Activated CD4-positive, alpha-beta T cell treated with anti-CD3 and anti-CD28 coated beads, Interleukin-2, Interleukin-4, amounts not matched to agents 100 ng/mL and 50 ng/mL, durations not matched to agents 16 hours and 8 hours (primary cell): ENCODE measurements around the gene DUSP8.
A peak's percentile ranks its signal among the peaks of the same experiment; 100 is the strongest.

Experiments
- DNase-seq: peaks from one replicate; pipeline ENCODE4 v3.0.0-alpha.2; 2020; ENCODE audit warnings: low spot score

Gene DUSP8

DNA sequence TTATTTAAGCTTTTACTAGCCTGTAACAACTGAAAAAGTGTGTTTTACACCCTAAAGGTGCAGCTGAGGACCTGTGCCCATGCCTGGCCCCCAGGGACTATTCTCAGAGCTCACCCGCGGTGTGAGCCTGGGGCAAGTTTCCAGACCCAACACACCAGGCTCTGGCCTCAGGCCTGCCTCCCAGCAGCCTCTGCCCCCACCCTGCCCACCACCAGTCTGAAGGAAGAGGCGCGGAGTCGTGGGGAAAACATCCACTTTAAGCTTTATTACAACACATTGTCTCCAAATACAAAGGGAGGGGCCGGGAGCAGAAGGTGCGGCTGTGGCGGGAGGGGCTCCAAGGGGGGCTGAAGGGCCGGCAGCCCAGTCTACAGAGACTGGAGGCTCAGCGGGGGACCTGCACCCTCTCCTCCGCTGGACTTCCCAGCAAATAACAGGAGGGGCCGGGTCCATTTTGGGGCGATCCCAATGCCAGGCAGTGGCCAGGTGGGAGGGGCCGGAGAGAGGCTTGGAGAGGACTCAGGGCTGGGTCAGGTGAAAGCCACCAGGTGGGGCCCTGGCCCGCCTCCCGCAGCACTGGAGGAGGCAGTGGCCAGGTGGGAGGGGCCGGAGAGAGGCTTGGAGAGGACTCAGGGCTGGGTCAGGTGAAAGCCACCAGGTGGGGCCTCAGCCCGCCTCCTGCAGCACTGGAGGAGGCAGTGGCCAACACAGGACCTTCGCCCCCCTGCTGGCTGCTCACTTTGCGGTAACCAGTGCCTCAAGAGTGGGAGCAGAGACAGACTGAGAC is 18.1 kb downstream of the DUSP8 start:
- DNase-seq: no peak

- no peak for DNase-seq
These were observed 22.4 kb downstream of the DUSP8 start for GRCh38 chr11:1549338-1550330.

- DNase-seq: no peak
These were observed 23.6 kb downstream of the DUSP8 start for GRCh38 chr11:1548221-1549070.

DNA sequence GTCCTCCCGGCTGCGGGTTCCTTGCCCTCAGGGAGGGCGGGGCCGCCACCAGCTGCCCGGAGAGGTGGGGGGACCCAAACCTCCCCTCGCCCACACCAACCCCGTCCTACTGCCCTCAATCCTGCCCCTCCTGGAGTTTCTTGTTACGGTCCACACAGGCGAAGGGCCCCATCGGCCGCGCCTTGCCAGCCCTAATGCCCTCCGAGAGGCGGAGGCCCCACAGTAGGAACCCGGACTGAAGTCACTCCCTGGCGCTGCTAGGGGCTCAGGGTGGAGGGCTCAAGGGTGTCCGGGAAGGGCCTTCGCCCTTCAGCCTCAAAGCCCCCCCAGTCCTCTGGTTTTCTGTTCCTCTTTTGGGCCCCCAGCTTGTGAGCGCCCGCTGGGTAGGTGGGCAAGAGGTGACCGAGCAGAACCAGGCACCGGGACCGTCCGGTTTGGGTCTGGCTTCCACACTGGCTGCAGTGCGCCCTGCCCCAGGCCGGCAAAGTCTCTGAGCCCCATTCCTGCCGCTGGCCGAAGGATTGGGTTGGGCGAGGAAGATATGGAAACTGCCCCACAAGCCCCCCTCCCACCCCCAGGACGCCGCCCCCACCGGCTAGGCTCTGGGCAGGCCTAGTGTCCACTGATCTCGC is 24.5 kb downstream of the DUSP8 start:
- DNase-seq: no peak

- DNase-seq: peak; percentile 9
These were observed 25.3 kb downstream of the DUSP8 start for GRCh38 chr11:1546536-1547466.

DNA sequence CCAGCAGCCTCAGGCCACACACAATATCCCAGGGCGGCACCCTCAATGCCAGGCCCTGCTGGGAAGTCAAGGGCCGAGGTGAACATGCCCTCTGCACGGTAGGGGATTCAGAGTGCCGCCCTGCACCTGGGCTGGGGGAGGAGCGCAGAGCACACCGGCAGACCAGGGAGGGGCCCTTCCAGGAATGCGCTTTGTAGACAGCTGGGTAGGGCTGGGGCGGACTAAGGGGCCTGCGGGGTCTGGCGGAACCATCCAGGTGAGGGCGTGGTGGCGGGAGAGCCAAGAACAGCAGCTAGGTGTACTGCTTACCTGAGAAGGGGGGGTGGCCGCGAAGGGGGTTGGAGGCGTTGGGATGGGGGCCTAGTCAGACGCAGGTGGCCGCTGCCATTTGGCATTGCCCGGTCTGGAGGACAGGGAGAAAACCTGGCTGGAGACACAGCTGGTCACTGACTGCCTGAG is 26.0 kb downstream of the DUSP8 start:
- DNase-seq: no peak

DNA sequence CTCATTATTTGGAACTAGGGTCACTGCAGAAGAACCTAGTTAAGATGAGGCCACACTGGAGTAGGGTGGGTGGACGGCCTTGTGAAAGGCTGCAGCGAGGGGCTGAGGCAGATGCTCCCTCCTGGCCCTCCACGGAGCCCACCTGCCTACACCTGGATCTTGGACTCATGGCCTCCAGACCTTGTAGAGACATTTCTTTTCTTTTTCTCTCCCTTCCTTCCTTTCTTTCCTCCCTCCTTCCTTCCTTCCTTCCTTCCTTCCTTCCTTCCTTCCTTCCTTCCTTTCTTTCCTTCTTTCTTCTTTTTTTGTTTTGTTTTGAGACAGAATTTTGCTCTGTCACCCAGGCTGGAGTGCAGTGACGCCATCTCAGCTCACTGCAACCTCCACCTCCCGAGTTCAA is 26.6 kb downstream of the DUSP8 start:
- no peak for DNase-seq

DNA sequence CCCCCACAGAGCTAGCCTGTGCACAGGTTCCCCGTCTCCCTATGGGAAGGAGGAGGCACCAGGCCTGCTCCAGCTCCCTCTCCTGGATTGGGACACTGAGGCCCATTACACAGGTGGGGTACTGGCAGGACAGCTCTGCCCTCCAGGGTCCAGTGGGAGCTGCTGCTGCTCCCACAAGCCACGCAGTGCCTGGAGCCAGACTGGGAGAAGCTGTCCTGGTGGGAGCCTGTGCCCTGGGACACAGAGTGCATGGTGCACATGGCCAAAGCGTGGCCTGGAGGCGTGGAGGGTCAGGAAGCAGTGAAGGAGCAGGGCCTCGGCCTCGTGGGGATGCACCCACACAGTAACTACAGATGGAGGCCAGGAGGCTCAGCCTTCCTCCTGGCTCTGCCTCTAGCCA is 27.5 kb downstream of the DUSP8 start:
- no peak for DNase-seq

GRCh38 chr11:1543606-1544263 is 28.3 kb downstream of the DUSP8 start:
- DNase-seq: no peak

GRCh38 chr11:1542267-1542666 is 29.8 kb downstream of the DUSP8 start:
- DNase-seq: no peak

DNA sequence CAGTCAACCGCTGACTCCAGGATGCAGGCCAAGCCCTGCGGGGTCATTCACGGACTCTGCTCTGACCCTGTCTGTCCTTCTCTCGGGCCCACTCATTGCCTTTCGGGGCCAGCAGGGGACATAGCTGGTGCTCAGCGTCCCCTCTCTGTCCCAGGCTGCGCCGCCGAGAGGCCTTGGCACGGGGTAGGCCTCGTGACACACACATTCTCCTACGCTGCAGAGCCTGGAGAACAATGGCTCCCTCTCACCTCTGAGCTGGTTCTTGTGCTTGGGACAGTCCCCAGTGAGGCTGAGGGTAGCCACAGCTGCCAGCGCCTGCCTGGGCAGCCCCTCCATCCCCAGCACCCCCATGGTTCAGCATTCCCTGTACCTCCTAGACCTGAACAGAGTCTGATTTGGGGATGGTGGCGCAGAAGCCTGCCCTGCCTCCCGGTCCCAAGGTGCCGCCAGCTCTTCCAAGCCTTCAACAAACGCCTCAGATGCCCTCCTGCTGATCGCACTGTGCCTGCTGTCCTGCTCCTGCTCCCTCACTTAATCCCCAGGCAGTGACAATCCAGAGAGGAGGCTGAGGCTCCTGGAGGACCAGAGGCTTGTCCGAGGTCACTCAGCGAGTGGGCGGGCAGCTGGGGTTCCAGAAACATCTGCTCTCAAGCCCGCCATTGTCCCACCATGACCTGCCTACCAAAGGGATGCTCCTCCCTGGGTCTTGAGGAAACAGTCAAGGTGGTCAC is 30.4 kb downstream of the DUSP8 start:
- no peak for DNase-seq

DNA sequence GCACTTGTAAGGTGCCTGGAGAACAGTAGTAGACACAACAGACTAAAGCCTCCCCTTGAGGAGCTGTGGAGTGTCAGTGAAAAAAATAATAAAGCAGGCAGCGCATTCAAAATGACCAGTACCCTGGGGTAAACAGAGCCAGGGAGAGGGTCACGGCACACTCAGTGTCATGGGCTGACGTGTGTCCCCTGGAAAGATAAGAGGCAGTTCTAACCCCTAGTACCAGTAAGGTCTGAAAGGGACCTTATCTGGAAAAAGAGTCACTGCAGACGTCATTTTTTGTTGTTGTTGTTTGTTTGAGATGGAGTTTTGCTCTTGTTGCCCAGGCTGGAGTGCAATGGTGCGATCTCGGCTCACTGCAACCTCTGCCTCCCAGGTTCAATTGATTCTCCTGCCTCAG is 32.0 kb downstream of the DUSP8 start:
- DNase-seq: no peak

DNA sequence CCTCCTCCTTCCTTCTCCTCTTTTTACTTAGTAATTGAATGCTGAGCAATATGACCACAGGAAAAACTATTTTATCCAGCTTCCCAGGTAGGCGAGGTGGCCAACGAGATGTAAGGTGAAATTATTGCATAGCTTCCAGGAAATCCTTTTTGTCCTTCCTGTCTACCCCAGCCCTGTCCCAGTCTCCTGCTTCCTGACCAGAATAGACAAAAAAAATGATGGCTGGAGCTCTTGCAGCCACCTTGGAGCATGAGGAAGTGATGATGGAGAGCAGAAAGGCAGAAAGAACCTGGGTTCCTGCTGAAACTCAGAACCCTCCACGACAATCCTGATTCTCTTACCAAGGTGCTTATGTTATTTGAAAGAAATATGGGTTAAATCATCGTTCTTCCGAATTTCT is 33.9 kb downstream of the DUSP8 start:
- no peak for DNase-seq

GRCh38 chr11:1536065-1536843 is 35.8 kb downstream of the DUSP8 start:
- DNase-seq: no peak

DNA sequence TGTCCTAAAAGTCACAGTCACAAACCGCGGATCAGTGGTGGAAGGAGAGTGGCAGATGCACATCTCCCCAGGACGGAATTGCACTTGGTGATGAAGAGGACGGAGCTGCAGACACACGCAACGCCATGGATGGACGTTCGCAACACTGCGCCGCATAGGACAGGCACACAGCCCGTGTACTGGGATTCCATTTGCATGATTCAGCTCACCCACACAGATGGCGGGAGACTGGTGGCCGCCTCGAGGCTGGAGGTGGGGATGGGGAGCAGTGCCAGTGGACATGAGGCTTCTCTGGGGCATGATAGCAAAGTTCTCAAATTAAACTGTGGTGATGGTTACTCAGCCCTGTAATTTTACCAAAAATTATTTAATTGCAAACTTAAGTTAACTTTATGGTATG is 37.4 kb downstream of the DUSP8 start:
- DNase-seq: no peak

DNA sequence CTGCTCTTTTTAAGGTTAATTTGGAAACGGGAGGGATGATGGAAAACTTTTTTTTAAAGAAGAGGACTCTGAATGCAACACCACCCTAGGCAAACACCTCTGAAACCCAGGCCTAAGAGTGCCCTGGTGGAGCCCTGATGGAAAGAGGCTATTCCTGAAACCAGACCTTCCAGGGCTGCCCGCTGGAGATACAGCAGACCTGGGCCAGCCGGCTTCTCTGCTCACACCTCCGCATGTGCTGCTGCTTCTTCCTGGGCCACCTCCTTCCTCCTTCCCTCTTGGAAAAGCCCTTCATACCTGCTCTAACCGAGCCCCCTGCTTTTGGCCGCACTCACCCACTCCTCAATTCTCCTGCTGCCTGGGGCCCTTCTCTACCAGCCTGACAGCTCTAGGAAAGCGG is 37.9 kb downstream of the DUSP8 start:
- DNase-seq: no peak

DNA sequence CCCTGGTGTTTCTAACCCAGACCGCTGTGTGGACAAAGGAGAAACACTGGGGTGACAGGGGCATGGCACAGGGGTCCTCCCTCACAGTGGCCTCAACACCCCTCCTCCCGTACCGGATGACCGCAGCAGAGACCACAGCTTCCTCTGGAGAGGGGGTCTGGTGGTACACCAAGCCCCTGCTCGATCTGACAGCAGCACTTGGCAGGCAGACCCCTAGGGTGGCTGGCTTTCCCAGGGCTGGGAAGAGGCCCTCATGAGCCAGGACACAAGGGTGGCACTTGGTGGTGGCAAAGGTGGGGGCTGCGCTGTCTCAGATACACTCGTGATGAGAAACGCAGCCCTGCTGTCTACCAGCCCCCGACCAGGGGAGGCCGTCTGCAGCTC is 38.7 kb downstream of the DUSP8 start:
- DNase-seq: no peak

DNA sequence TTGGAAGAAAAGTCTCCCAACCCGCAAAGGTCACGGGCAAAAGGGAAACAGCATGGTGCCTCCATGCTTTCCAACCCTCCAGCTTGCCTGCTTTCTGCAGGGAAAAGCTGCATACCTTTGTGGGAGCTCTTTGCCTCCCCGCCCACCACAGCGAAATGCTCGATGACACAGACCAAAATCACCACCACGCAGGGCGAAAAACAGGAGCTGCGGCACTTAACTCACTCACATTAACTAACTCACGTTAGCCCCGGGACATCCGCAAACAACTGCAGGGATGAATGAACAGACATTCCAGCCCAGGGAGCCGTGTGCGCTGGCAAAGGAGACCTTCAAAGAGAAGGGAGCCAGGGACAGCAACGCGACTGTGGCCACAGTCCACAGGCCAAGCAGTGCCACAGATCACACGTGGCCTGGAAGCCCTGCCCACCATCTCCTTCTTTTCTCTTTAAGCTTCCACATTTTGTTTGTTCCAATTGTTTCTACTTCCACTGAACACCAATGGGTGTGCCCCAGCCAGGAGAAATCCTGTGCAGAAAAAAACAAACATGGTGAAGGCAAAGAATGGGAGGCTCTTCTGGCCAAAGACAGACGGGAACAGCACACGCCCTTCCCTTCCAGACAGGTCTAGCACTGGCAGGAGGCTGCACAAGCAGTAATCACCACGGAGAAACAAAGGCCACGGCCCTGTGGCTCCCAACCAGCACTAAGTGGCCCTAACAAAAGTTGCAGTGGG is 39.3 kb downstream of the DUSP8 start:
- no peak for DNase-seq
